GM12873 (cell line): ENCODE results near the gene HABP4.

ENCODE experiments used
- CTCF ChIP-seq: IDR thresholded peaks from 2 replicates; pipeline ENCODE4 v1.5.1; 2012; ENCODE audit warnings: low read depth, mild to moderate bottlenecking, moderate library complexity, low read length, control low read depth; ENCODE audit not compliant: insufficient read depth; ENCODE audit errors: missing control alignments

The HABP4 gene

GRCh38 chr9:96501633-96502538 is 51.9 kb downstream of the HABP4 start:
- no peak for TF ChIP-seq CTCF

DNA sequence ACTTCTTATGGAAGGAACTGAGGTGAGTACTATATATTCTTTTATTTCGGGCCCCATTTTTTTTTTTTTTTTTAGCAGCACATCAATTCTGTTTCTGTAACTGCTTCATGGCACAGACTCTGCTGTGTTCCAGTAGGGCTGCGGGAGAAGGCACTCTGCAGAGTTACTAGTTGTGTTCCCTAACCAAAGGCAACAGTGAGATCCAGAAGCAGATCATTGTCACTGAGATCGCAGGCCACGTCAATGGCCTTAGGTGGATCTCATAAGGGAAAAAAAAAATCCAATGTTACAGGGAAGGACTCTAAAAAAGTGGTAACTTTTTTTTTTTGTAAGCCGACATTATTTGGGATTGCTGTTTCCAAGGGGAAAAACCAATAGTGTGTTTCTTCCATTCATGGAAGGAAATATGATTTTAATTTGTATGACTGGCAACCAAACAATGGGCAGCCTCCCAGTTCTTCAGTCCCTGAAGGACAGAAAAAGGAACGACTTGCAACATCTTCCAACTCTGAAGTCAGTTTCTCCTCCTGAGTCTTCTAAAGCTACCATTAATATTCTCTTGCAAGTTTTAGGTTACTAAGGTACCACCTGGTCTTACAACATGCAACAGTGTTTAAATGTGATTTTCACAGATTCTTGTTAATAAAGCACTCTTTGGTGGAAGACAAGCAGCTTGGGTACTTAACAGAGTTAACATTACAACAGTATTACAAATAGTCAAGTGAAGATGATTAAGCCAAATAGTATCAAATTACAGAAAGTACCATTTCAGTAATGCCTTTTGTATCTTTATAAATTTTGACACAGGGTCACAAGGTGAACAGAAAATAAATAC is 52.8 kb downstream of the HABP4 start:
- TF ChIP-seq CTCF: no peak

DNA sequence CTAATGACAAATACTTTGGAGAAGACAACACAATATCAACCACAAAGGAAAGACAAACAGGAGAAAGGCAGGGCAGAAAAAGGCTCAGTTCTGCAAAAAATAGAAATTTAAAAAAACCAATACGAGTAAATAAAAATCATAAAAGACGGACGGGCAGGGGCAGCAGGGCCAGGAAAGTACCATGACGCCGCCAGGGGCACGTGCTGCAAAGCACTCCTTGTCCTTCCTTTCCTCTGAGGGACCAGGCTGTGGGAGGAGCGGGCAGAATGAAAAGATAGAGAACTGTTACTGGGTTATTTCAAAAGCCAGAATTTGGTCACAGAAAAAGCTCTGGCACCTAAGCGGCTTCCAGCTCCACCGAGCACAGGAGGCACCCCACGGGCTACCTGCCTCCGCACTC is 53.9 kb downstream of the HABP4 start:
- no peak for TF ChIP-seq CTCF

DNA sequence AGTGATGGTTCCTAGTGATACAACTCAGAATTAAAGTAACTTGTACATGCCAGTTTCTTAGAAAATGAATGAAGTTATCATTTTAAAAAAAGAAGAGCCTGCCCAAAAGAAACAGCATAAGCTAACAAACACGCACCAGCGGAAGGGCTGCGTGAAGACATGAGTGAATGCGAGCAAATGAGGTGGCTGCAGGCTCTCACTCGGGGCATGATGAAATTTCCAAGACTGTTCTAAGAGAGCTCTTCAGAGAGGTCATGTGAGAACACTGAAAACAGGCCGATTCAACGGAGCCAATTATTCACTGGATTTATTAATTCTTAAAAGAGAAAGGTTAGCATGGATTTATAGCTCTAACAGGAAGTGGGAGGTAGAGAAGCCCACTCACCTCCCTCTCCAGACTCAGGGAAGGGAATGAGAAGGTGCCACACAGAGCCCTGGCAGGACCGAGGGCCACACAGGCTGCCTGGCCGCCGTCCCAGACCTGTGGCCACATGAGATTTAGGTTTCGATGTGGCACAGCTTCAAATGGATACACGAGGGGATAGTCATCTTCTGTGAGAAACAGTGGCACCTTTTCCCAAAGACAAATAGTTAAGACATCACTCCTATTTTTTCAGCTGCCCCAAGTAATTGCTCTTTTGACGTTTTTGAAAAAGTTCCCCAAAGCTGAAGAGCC is 55.5 kb downstream of the HABP4 start:
- TF ChIP-seq CTCF: no peak

- TF ChIP-seq CTCF: no peak
Observed at GRCh38 chr9:96508227-96508940, 58.4 kb downstream of the HABP4 start.

DNA sequence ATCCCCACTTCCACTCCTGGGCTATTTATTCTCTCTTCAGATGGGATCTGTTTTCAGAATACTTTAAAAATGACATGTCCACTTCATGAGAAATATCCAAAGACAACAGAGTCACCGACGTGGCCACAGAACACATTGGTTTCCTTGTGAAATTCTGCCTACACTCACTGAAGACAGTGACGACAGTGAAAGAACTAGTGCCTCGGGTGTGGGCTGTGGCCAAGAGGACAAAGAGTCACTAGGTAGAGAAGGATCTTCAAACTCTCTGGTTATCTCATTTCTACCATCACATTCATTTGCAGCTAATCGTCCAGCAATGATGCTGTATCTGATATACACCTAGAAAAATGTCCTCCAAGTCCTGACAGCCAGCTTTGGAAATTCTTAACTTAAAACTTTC is 59.1 kb downstream of the HABP4 start:
- TF ChIP-seq CTCF: no peak
